Loucy (cell line): ENCODE measurements around the gene CYBRD1.

Experiments used
- H2AFZ ChIP-seq: fragments of 200-600 bp; sonication (generic); 2 replicates; pipeline ENCODE4 v1.6.0; 2016; ENCODE audit warnings: antibody characterized with exemption, mild to moderate bottlenecking, low read length, moderate library complexity
- H3F3A ChIP-seq: fragments of 200-600 bp; 2 replicates; pipeline ENCODE4 v1.6.0; 2016; ENCODE audit warnings: antibody characterized with exemption, low read depth, mild to moderate bottlenecking
- H3K27me3 ChIP-seq: fragments of 200-600 bp; sonication (generic); 2 replicates; pipeline ENCODE4 v1.6.1; 2014; ENCODE audit warnings: low read length, mild to moderate bottlenecking; ENCODE audit not compliant: insufficient read depth, poor library complexity, severe bottlenecking
- H3K36me3 ChIP-seq: fragments of 200-600 bp; sonication (generic); 2 replicates; pipeline ENCODE4 v1.6.1; 2016; ENCODE audit warnings: low read length; ENCODE audit not compliant: insufficient read depth
- H3K4me1 ChIP-seq: fragments of 200-600 bp; sonication (generic); 2 replicates; pipeline ENCODE4 v1.5.1; 2014; ENCODE audit warnings: low read length, mild to moderate bottlenecking; ENCODE audit not compliant: insufficient read depth, poor library complexity, severe bottlenecking
- H3K4me2 ChIP-seq: fragments of 200-600 bp; sonication (generic); 2 replicates; pipeline ENCODE4 v1.6.0; 2014; ENCODE audit warnings: antibody characterized with exemption, low read length, low read depth, mild to moderate bottlenecking; ENCODE audit not compliant: poor library complexity, severe bottlenecking
- H3K4me3 ChIP-seq: fragments of 200-600 bp; sonication (generic); 2 replicates; pipeline ENCODE4 v1.5.1; 2014; ENCODE audit warnings: low read length, mild to moderate bottlenecking, mixed read lengths; ENCODE audit not compliant: poor library complexity, severe bottlenecking
- H3K79me2 ChIP-seq: fragments of 200-600 bp; sonication (generic); 2 replicates; pipeline ENCODE4 v1.6.1; 2014; ENCODE audit warnings: low read length; ENCODE audit not compliant: insufficient read depth
- H3K9ac ChIP-seq: fragments of 200-600 bp; sonication (generic); 2 replicates; pipeline ENCODE4 v1.6.0; 2014; ENCODE audit warnings: mild to moderate bottlenecking, low read depth, low read length, moderate library complexity; ENCODE audit not compliant: poor library complexity, severe bottlenecking
- H3K9me2 ChIP-seq: fragments of 200-600 bp; sonication (generic); replicated peaks from 2 replicates; pipeline ENCODE4 v1.6.1; 2016; ENCODE audit warnings: low read depth, low read length, mixed read lengths
- H3K9me3 ChIP-seq: fragments of 200-600 bp; sonication (generic); 2 replicates; pipeline ENCODE4 v1.6.1; 2014; ENCODE audit warnings: mild to moderate bottlenecking, antibody characterized with exemption, low read length, low read depth; ENCODE audit not compliant: insufficient read depth
- H4K20me1 ChIP-seq: fragments of 200-600 bp; sonication (generic); 2 replicates; pipeline ENCODE4 v1.6.0; 2014; ENCODE audit warnings: antibody characterized with exemption, low read length, mild to moderate bottlenecking; ENCODE audit not compliant: insufficient read depth, poor library complexity, severe bottlenecking
- CTCF ChIP-seq: fragments of 200-600 bp; sonication (generic); conservative IDR thresholded peaks from 2 replicates; pipeline ENCODE4 v1.5.1; 2014; ENCODE audit warnings: mild to moderate bottlenecking, antibody characterized with exemption, low read length
- EZH2phosphoT487 ChIP-seq: fragments of 200-600 bp; IDR thresholded peaks from 2 replicates; pipeline ENCODE4 v1.6.1; 2018; ENCODE audit warnings: antibody characterized with exemption, mild to moderate bottlenecking, moderate library complexity, borderline replicate concordance

CYBRD1 gene

GRCh38 chr2:171547720-171548119 lies 25.4 kb downstream of the CYBRD1 start:
- Histone ChIP-seq H4K20me1 (no peaks in the 10 kb centered on the region), H3K4me2 (no peak overlapping the region), H3K79me2 (no peaks in the 10 kb centered on the region), H3K9me2 (no peaks in the 10 kb centered on the region), H3K4me1 (no peaks in the 10 kb centered on the region), H3K27me3 (no peaks in the 10 kb centered on the region), H2AFZ (no peak overlapping the region), H3K36me3 (peaks cover 8% of the 10 kb centered on the region; the same call in 1 of the 2 replicates), H3K9ac (no peak overlapping the region), H3F3A (no peaks in the 10 kb centered on the region), H3K9me3 (no peaks in the 10 kb centered on the region), H3K4me3 (no peak overlapping the region)
- TF ChIP-seq EZH2phosphoT487 (no peak), CTCF (no peak)

- Histone ChIP-seq H3K9ac (no peak overlapping the region), H3K27me3 (no peaks in the 10 kb centered on the region)
These were observed 28.3 kb downstream of the CYBRD1 start for GRCh38 chr2:171550613-171551012.

GRCh38 chr2:171551836-171552235 lies 29.6 kb downstream of the CYBRD1 start:
- peaks cover 4% of the 10 kb centered on the region; the same call in 1 of the 2 replicates for H3F3A ChIP-seq
- H3K79me2 ChIP-seq: no peaks in the 10 kb centered on the region
- H3K9ac ChIP-seq: no peak overlapping the region
- no peaks in the 10 kb centered on the region for H3K9me2 ChIP-seq
- no peaks in the 10 kb centered on the region for H4K20me1 ChIP-seq
- TF ChIP-seq EZH2phosphoT487 (no peak), CTCF (no peak)
- H3K9me3 ChIP-seq: no peaks in the 10 kb centered on the region
- no peaks in the 10 kb centered on the region for H3K4me1 ChIP-seq
- no peak overlapping the region for H3K4me2 ChIP-seq
- peaks cover 9% of the 10 kb centered on the region; the same call in 1 of the 2 replicates for H3K36me3 ChIP-seq
- no peaks in the 10 kb centered on the region for H3K27me3 ChIP-seq
- no peak overlapping the region for H2AFZ ChIP-seq
- H3K4me3 ChIP-seq: no peak overlapping the region

More at GRCh38 chr2:171550613-171551012, 28.3 kb downstream of the CYBRD1 start:
- Histone ChIP-seq H3K36me3 (peaks cover 9% of the 10 kb centered on the region; the same call in 1 of the 2 replicates), H3K9me2 (no peaks in the 10 kb centered on the region), H4K20me1 (no peaks in the 10 kb centered on the region), H2AFZ (no peak overlapping the region), H3F3A (no peaks in the 10 kb centered on the region), H3K4me1 (no peaks in the 10 kb centered on the region), H3K9me3 (no peaks in the 10 kb centered on the region), H3K4me3 (no peak overlapping the region), H3K79me2 (no peaks in the 10 kb centered on the region), H3K4me2 (no peak overlapping the region)
- TF ChIP-seq CTCF: no peak
- TF ChIP-seq EZH2phosphoT487: no peak
